Fibroblast of lung (primary cell): ENCODE measurements around the gene FCSK. TPM values are rescaled to one million over a fixed set of nuclear protein-coding genes. Genes with fewer than 3 reads are reported as not detected.

Source experiments
- DNase-seq, 2 donors: peaks; one replicate each; pipeline versions ENCODE4 v3.0.0 to v3.0.0-alpha.2; 2010; ENCODE audit warnings: low read depth in 2 of 2
- H2AFZ ChIP-seq: 2 replicates; pipeline ENCODE4 v1.5.1; 2012; ENCODE audit warnings: low read length, control low read depth, inconsistent platforms
- H3K27ac ChIP-seq: 2 replicates; pipeline ENCODE4 v1.5.1; 2011; ENCODE audit warnings: low read length, control low read depth; ENCODE audit not compliant: insufficient read depth
- H3K27me3 ChIP-seq: 2 replicates; pipeline ENCODE4 v1.5.1; 2011; ENCODE audit warnings: mild to moderate bottlenecking, low read length; ENCODE audit not compliant: control insufficient read depth, insufficient read depth
- H3K36me3 ChIP-seq: 2 replicates; pipeline ENCODE4 v1.5.1; 2011; ENCODE audit warnings: low read length; ENCODE audit not compliant: control insufficient read depth, insufficient read depth
- H3K4me1 ChIP-seq: 2 replicates; pipeline ENCODE4 v1.5.1; 2011; ENCODE audit warnings: low read length; ENCODE audit not compliant: control insufficient read depth, insufficient read depth; ENCODE audit errors: extremely low read depth
- H3K4me2 ChIP-seq: 2 replicates; pipeline ENCODE4 v1.5.1; 2011; ENCODE audit warnings: low read length, control low read depth; ENCODE audit not compliant: insufficient read depth; ENCODE audit errors: extremely low read depth
- H3K4me3 ChIP-seq, 4 experiments: fragments of 200-600 bp in 1 of 4; sonication (generic) in 1 of 4; replicated peaks in 1 of 4; 2 replicates each; pipeline ENCODE4 v1.5.1; 2011 to 2016; ENCODE audit warnings: low read length in 4 of 4, low read depth in 3 of 4, mild to moderate bottlenecking in 3 of 4, control low read depth in 2 of 4, inconsistent platforms in 1 of 4, mixed read lengths in 1 of 4; ENCODE audit not compliant: insufficient read depth in 1 of 4; ENCODE audit errors: control extremely low read depth in 1 of 4
- H3K79me2 ChIP-seq: 2 replicates; pipeline ENCODE4 v1.5.1; 2012; ENCODE audit warnings: mild to moderate bottlenecking, low read length, inconsistent platforms; ENCODE audit not compliant: control insufficient read depth, insufficient read depth
- H3K9ac ChIP-seq: 2 replicates; pipeline ENCODE4 v1.5.1; 2011; ENCODE audit warnings: mild to moderate bottlenecking, low read length, control low read depth; ENCODE audit not compliant: insufficient read depth
- H3K9me3 ChIP-seq: 2 replicates; pipeline ENCODE4 v1.5.1; 2012; ENCODE audit warnings: low read depth, low read length; ENCODE audit not compliant: control insufficient read depth, insufficient read depth
- H4K20me1 ChIP-seq: 2 replicates; pipeline ENCODE4 v1.5.1; 2011; ENCODE audit warnings: low read length; ENCODE audit not compliant: control insufficient read depth, insufficient read depth; ENCODE audit errors: extremely low read depth
- CTCF ChIP-seq, 2 donors: IDR thresholded peaks in 1 of 2; conservative IDR thresholded peaks in 1 of 2; 1 replicate in 1 of 2; 2 replicates in 1 of 2; pipeline ENCODE4 v1.5.1; 2011 to 2012; ENCODE audit warnings: low read length in 2 of 2, control low read depth in 1 of 2, inconsistent platforms in 1 of 2, low read depth in 1 of 2, mild to moderate bottlenecking in 1 of 2
- EZH2 ChIP-seq: IDR thresholded peaks from 2 replicates; pipeline ENCODE4 v1.5.1; 2012; ENCODE audit warnings: low read length, control low read depth, mild to moderate bottlenecking; ENCODE audit errors: missing control alignments
- polyA plus RNA-seq, 2 donors: library from polyadenylated mRNA; depleted of rRNA in 1 of 2; stranded (reverse) in 1 of 2; unstranded in 1 of 2; fragments of >200 nt; gene quantifications; 2 replicates each; pipeline ENCODE4 v1.2.1, GENCODE V29; 2011 to 2012; ENCODE audit warnings: missing spikeins in 1 of 2
- total RNA-seq: library from RNA; depleted of rRNA; stranded (reverse); fragments of >200 nt; gene quantifications from 2 replicates; pipeline ENCODE4 v1.2.1, GENCODE V29; 2014

FCSK gene
- total and polyA plus RNA-seq, 2 donors (not counting 1 experiment from before 2014, with no cell fraction given), result 4.9 to 13.5 TPM

- H3K9me3 ChIP-seq, result no peaks in the 10 kb centered on the region
- peaks cover 27% of the 10 kb centered on the region for H3K36me3 ChIP-seq
Measured at GRCh38 chr16:70481929-70482536, 27.6 kb downstream of the FCSK start.

GRCh38 chr16:70482624-70483023 is 28.2 kb downstream of the FCSK start:
- peak in 1 of 2 donors; percentile 10 for DNase-seq
- Histone ChIP-seq H3K27ac (no peak overlapping the region), H3K79me2 (no peaks in the 10 kb centered on the region), H3K9ac (no peak overlapping the region), H3K27me3 (no peaks in the 10 kb centered on the region), H3K4me1 (peaks cover 10% of the 10 kb centered on the region), H3K36me3 (peaks cover 27% of the 10 kb centered on the region), H3K4me3 (no peak overlapping the region), H4K20me1 (no peaks in the 10 kb centered on the region), H2AFZ (no peak overlapping the region), H3K9me3 (no peaks in the 10 kb centered on the region), H3K4me2 (no peak overlapping the region)
- TF ChIP-seq EZH2, result no peak
- no peak for TF ChIP-seq CTCF (conservative IDR thresholded peaks at IDR 0.05 in 1 of 2, IDR thresholded peaks at IDR 0.05 in 1 of 2; ENCODE audit: low read depth in 1 of 2, low read length in 2 of 2)

More at GRCh38 chr16:70481929-70482536, 27.6 kb downstream of the FCSK start:
- Histone ChIP-seq H3K79me2 (no peaks in the 10 kb centered on the region), H3K27me3 (no peaks in the 10 kb centered on the region), H2AFZ (no peak overlapping the region), H3K4me2 (no peak overlapping the region), H3K4me1 (peaks cover 13% of the 10 kb centered on the region), H4K20me1 (no peaks in the 10 kb centered on the region), H3K4me3 (no peak overlapping the region), H3K9ac (no peak overlapping the region), H3K27ac (no peak overlapping the region)
- DNase-seq, result peak in 1 of 2 donors; percentile 63
- TF ChIP-seq CTCF (conservative IDR thresholded peaks at IDR 0.05 in 1 of 2, IDR thresholded peaks at IDR 0.05 in 1 of 2; ENCODE audit: low read depth in 1 of 2, low read length in 2 of 2) (no peak), EZH2 (no peak)

GRCh38 chr16:70483426-70483825 is 29.0 kb downstream of the FCSK start:
- no peak overlapping the region for H3K4me3 ChIP-seq
- peaks cover 7% of the 10 kb centered on the region for H3K4me1 ChIP-seq
- H3K79me2 ChIP-seq, result no peaks in the 10 kb centered on the region
- DNase-seq, result no peak
- peaks cover 24% of the 10 kb centered on the region for H3K36me3 ChIP-seq
- no peak overlapping the region for H3K27ac ChIP-seq
- H2AFZ ChIP-seq, result no peak overlapping the region
- no peak overlapping the region for H3K9ac ChIP-seq
- no peak for TF ChIP-seq EZH2
- no peak for TF ChIP-seq CTCF (conservative IDR thresholded peaks at IDR 0.05 in 1 of 2, IDR thresholded peaks at IDR 0.05 in 1 of 2; ENCODE audit: low read depth in 1 of 2, low read length in 2 of 2)
- no peaks in the 10 kb centered on the region for H4K20me1 ChIP-seq
- no peaks in the 10 kb centered on the region for H3K27me3 ChIP-seq
- no peaks in the 10 kb centered on the region for H3K9me3 ChIP-seq
- H3K4me2 ChIP-seq, result no peak overlapping the region
